GM15510 (cell line): Measurements from ENCODE around the gene IL11RA.

Experiments used
- POLR2A ChIP-seq: IDR thresholded peaks from 3 replicates; pipeline ENCODE4 v1.6.1; 2011; ENCODE audit warnings: borderline replicate concordance; ENCODE audit not compliant: insufficient read length; ENCODE audit errors: extremely low read depth

IL11RA gene

DNA sequence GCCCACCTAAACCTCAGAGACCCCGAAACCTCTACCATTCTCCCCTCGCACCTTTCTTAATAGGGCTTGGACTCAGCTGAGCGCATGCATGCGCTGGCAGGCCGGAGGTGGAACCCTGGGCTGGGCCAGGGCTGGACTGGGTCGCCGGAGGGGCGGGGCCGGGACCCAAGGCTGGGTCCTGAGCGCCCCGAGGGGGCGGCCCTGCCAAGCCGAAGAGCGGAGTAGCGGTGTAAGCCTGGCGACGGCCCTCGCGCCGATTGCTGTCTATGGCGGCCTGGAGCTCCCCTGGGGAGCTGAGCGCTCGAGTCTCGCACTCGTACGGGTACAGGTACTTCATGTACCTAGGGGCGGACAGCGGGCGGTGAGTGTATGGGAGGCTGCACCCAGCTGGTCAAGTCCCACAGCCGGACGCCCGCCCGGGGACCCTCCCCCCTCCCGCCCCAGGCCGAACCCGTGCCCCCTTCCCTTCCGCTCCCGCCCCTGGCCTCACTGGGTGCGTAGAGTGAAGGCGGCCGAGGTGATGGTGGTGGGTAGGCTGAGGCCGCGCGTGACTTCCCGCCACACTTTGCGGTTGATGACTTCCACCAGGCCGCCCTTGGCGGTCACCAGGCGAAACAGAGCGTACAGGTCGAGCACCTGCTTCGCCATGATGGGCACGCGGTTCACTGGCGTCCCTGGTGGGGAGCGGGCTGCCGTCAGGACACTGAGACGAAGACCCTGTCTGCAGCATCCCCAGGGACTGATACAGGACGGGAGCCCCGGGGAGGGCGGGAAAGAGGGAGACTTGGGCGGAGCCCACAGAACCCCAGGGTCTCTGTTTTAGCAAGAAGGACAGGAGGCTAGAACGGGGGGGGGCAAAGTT is 28.4 kb upstream of the IL11RA start:
- no peak for TF ChIP-seq POLR2A

DNA sequence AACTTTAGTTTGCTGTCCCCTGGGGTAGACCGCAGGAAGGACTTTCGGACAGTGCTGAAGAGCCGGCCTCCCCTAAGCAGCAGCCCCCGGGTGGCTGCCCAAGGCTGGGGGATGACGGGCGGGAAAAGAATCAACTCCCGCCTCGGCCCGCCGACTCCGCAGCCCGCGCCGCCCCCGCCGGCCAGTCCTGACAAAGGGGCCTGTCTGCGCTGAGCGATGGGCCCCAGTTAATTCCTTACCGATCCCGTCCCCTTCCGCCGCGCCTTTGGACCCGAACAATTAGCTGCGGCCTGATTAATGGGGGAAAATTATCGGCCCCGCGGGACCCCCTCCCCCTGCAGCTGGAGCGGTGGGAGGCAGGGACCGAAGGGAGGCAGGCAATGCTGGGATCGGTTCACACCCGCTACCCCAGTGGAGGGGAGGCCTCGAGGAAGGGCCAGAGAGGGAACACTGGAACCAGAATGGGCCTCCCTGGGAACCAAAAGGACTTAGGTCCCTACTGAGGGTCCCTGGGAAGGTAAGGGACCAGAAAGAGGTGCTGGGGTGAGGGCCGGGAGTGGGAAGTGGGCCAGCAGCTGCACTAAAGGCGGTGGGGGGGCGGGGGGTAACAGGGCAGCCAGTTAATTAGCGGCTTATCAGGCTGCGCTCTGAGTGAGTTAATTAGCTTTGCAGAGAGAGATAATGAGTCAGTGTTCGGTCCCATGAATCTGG is 27.4 kb upstream of the IL11RA start:
- no peak for TF ChIP-seq POLR2A

DNA sequence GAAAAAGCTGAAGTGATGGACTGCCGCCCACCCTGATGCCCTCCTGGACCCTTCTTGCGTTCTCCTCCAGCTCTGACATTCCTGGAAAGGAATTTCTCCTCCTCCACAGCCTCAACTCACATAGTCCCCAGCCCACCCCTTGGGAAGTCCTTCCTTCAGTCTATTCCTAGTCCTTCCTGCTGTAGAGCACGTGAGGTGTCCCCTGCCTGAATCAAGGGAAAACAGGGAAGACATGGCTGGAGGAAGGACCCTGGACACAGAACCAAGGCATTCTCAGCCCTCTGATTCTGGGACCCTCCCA is 26.8 kb upstream of the IL11RA start:
- no peak for TF ChIP-seq POLR2A

DNA sequence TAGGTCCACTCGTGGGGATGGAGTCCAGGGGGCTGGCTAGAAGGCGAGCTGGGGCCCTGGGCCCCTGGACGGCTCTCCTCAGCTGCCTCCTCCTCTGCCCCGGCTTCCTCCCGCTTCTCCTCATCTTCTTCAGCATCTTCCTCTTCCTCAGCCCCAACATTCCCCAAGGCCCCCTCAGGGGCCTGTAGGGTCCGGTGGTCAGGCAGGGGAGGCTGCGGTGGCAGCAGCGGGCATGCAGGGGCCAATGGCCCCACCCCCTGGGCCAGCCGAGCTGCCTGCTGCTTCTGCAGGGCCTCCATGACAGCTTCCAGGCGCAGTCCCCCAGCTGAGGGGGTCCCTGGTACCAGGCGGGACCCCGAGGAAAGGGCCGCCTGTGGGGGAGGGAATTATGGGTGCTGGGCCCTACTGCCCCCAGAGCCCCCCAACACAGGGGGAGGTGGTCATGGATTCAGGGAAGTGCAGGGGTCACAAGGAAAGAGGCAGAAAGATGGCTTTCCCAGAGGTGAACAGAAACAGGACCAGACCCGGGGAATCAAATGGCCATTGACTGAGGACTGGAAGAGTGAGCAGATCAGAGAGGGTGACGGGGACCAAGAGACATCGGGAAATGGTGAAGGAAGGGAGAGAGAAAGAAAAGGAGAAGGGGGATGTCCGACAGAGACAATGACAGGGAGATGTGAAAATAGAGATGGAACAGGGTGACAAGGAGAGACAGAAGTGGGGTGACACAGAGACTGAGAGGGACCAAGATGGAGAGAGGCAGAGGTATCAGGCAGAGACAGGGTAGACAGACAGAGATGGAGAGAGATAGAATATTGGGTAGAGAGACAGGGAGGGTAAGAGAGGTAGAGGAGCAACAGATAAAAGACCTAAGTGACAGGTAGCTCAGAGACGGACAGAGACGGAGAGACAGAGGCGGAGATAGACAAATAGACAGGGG is 24.0 kb upstream of the IL11RA start:
- TF ChIP-seq POLR2A: no peak

DNA sequence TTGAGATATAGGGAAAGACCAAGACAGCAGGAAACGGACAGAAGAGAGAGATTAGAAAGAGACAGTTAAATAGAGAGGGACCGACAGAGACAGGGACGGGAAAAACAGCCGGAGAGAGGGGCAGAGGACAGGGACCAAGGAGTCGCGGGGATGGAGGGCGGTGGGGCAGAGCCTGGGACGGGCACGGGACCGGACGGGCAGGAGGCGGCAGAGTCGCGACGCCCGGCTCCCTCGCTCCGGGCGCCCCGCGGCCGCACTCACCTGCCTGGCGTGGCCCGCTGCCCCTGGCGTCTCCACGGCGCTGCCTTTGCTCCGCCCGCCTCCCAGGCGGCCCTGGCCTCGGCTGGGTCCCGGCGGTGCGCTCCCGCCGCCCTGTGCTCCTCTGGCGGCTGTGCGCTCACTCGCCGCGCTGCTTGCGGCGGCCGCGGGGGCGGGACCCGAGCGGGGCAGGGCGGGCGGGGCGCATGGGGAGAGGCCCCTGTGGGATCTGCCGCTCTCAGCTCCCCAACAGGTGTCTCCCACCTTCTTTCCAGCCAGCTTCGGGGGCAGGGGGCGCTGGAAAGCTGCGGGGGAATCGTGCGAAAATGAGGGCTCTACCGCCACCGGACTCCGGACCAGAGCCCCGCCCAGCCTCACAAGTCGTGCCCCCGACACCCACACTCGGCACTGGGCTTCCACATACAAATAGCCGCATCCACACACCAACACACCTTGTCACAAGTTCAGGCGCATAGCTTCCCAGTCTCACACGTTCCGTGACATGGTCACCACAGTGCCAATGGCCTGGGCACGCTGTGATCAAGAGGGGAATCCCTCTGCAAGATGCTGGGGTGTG is 23.1 kb upstream of the IL11RA start, which contains the start of gene ARID3C:
Gene ARID3C, minus strand, starts transcription at position 411 of the 835 bp plus-strand sequence. CDS start 1,052 bp downstream, outside the sequence.
- TF ChIP-seq POLR2A: no peak

DNA sequence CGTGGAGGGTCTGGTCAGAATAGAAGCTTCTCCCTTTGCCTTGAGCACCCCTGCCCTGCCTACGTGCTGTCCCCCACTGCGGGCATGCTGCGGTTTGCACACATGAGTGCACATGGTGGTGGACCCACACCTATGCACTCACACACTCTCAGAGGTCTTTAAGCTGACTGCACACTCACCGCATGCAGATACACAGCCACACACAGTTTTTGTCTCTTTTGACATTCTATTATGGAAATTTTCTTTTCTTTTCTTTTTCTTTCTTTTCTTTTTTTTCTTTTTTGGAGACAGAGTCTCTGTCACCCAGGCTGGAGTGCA is 22.5 kb upstream of the IL11RA start:
- TF ChIP-seq POLR2A: no peak

DNA sequence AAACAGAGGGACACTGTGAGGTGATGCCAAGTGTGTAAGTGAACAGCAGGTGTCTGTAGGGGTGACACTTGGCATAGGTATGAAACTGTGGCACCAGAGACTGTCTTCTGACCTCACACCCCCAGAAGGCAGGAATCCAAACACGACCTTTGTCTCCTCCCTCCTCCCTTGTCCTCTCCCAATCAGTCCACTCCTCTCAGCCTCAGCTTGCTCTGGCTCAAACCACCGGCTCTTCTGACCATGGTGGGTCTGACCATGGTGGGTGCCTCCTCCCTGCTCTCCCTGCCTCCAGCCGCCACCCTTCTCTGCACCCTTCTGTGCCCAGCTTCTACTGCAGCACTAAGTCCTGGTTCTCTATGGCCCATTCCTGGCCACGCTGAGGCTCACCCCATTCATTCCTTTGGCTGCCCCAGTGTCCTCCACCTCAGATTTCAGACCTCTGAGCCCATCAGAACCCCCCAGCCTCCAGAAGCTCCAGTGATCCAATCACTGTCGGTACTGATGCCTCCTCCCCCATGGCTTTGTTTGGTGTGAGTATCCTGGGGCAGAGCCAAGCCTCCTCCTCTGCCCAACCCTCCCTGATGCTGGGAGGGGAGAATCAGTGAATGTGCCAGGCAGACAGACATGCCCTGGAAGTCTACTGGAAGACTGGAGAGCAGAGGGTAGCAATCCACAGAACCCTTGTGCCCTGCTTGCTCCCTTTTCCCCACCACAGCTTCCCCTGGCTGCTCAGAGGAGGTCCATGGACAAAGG is 21.4 kb upstream of the IL11RA start:
- TF ChIP-seq POLR2A: no peak

DNA sequence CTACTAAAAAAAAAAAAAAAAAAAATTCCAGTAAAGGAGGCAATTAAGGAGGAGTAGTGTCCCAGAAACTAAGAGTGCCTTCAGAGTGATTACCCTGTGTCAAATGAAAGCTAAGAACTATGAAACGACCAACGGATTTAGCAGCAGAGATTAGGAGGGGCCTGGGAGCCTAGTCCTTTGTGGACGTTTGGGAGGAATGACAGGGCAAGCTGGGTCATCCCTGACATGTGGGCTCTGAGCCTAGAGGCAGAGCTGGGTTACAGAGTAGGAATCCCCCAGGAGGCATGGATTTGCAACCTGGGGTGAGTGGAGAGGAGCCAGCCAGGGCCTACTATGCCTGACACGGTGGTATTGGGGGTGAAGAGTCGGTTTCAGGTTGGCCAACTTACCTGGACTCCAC is 18.8 kb upstream of the IL11RA start:
- no peak for TF ChIP-seq POLR2A

DNA sequence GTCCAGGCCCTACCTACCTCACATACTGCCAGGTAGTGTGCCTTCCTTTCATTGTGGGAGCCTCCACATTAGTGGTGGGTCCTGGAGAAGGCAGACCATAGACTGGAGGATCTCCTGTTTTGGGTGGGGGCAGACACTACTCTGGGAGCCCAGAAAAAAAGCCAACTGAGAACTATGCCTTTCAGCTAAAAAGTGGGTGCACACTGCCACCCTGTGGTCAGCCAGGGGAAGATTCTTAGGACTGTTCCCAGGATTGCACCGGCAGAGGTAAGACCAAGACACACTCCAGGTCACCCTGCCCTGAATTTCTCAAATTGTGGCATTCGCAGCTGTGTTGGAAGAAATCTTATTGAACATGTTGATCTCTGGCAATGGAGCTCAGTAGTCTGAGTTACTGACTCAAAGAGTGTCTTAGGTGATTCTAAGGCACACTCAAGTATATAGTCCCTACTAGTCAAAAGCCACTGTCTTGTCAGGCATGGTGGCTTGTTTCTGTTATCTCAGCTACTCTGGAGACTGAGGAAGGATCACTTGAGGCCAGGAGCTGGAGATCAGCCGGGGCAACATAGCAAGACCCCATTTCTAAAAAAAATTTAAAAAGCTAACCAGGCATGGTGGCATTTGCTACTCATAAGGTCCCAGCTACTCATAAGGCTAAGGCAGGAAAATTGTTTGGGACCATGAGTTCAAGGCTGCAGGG is 18.0 kb upstream of the IL11RA start:
- TF ChIP-seq POLR2A: no peak

DNA sequence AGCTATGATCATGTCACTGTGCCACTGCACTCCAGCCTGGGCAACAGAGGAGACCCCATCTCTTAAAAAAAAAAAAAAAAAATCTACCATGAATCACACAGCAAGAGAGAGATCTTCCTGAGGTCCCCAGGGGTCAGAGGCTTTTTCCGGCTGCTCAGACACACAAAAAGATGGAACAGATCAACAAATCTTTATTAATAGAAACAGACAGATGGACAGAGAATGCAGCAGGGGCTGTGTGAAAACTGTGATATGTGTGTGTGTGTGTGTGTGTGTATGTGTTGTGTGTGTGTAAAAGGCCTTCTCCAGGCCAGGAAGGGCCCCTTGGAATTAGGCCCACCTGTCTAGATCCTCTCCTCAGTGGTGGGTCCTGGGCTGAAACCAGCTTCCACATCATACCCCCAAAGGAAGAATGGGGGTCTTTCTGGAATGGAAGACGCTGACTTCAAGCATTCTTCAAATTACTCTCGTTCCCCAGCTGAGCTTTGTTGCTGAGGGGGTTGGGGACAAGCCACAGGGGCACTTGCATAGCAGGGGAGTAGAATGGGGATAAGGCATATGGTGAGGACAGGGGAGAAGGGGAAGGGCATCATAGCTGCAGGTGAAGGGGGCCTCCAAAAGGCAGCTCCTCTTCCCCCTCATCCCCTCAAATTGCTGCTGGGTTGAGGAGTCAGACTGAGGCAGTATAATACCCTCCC is 17.3 kb upstream of the IL11RA start:
- no peak for TF ChIP-seq POLR2A

DNA sequence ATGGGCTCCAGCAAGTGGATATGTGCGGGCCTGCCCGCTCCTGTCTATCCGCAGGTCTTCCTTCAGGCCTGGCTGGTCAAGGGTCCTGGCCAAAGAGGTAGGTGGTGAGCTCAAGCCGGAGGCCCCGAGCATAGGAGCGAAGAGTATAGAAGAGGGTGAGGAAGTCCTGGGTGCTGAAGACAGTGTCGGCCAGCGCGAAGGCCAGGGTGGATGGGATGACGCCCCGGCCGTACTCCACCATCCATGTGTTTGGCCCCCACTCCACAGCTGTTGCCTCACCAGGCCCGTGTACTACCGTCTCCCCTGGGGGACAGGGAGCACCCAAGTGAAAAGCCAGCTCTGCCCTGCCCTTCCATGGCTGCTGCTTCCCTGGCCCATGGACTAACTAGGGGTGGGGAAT is 16.4 kb upstream of the IL11RA start:
- no peak for TF ChIP-seq POLR2A

DNA sequence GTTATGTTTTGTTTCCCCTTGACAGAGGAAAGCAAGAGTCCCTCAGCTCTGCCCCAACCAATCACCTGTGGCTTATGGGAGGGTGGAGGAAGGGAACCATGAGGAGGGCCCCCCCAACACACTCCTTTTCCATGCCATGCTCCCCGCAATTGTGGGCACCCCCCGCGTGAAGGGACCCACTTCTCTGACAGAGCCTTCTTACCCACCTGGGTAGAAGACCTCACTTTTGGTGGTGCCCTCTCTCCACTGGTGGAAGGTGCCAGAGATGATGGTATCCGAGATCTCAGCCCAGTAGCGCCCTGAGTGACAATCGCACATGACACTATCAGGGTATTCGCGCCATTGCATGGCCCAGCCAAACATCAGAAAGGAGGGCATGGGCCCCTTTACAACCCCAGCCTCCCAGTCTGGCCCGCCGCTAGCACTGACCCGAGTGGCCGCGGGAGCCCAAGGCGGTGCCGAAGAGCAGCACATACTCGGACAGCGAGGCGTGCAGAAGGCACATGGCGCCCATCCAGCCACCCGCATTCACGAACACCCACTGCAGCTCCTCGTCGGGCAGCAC is 15.1 kb upstream of the IL11RA start:
- no peak for TF ChIP-seq POLR2A
